ENCODE measurements around the gene PRKAB1. TPM values are rescaled to one million over a fixed set of nuclear protein-coding genes. Genes with fewer than 3 reads are reported as not detected.
A peak's percentile ranks its signal among the peaks of the same experiment; 100 is the strongest.

The PRKAB1 gene
- total and polyA plus RNA-seq, 9 of the 15 experiments (the other 6 are each of a cell fraction or from before 2014, with no cell fraction given): 32.6 to 94.2 (median 63.8) TPM

- TF ChIP-seq ZBTB33 (CRISPR knock-in tag; IDR thresholded peaks at IDR 0.05) (no peak; the same call in 1 of the 2 replicates), ELK3 (CRISPR knock-in tag; IDR thresholded peaks at IDR 0.05) (no peak), HBP1 (CRISPR knock-in tag; IDR thresholded peaks at IDR 0.05) (no peak), PML (IDR thresholded peaks at IDR 0.05; ENCODE audit: low read length) (peak; percentile 66), ZNF280B (CRISPR knock-in tag; IDR thresholded peaks at IDR 0.05) (no peak), PKNOX1 (IDR thresholded peaks at IDR 0.05) (peak; percentile 61), MBD2 (IDR thresholded peaks at IDR 0.05; ENCODE audit: borderline replicate concordance, low read depth) (peak; percentile 77; the same call in 1 of the 2 replicates), XRCC4 (IDR thresholded peaks at IDR 0.05; ENCODE audit: extremely low read depth, insufficient read depth, insufficient read length) (no peak), POLR2AphosphoS5 (IDR thresholded peaks at IDR 0.05; ENCODE audit: control insufficient read depth, insufficient read depth, low read depth, low read length) (peak; percentile 84), SP2 (IDR thresholded peaks at IDR 0.05; ENCODE audit: extremely low read depth, low read depth, low read length, poor library complexity, severe bottlenecking) (no peak), ARID1B (IDR thresholded peaks at IDR 0.05) (peak; percentile 61), HDAC1 (IDR thresholded peaks at IDR 0.05) (peak in 1 of 2 experiments; percentile 70; a peak in 1 of 4 replicates), SUPT5H (IDR thresholded peaks at IDR 0.05) (peak; percentile 89), MNT (conservative IDR thresholded peaks at IDR 0.05) (peak; percentile 68 to 91), DEAF1 (CRISPR knock-in tag; IDR thresholded peaks at IDR 0.05) (0 out of 2 replicates have a peak, but pooled peaks have one; percentile 7), DMBX1 (CRISPR knock-in tag; IDR thresholded peaks at IDR 0.05; ENCODE audit: borderline replicate concordance) (no peak)
Observed at GRCh38 chr12:119667577-119668323, at the start of gene PRKAB1 (continued).

Measured in K562 (cell line).